Breast epithelium (tissue), 4 donors: Measurements from ENCODE around the gene PRDM16. TPM values are rescaled to one million over a fixed set of nuclear protein-coding genes. Genes with fewer than 3 reads are reported as not detected.
A peak's percentile ranks its signal among the peaks of the same experiment; 100 is the strongest.

ENCODE experiments used
- DNase-seq, 2 donors: peaks; one replicate each; pipeline ENCODE4 v3.0.0-alpha.2; 2019; ENCODE audit warnings: low spot score in 2 of 2
- H3K27ac ChIP-seq, 2 donors: fragments of 200-600 bp; sonication (generic) in 1 of 2; one replicate each; pipeline ENCODE4 v1.5.1; 2016 to 2019; ENCODE audit warnings: mild to moderate bottlenecking in 1 of 2
- H3K27me3 ChIP-seq, 2 donors: fragments of 200-600 bp; sonication (generic) in 1 of 2; one replicate each; pipeline versions ENCODE4 v1.5.1 to v1.6.0; 2017 to 2019; ENCODE audit warnings: control low read depth in 1 of 2, mild to moderate bottlenecking in 1 of 2
- H3K36me3 ChIP-seq: fragments of 200-600 bp; one replicate; pipeline ENCODE4 v1.5.1; 2019
- H3K4me1 ChIP-seq, 2 donors: fragments of 200-600 bp; sonication (generic); one replicate each; pipeline ENCODE4 v1.5.1; 2016 to 2019; ENCODE audit warnings: control low read depth in 1 of 2
- H3K4me3 ChIP-seq, 3 donors: fragments of 200-600 bp; sonication (generic); 1 replicate in 2 of 3; 2 replicates in 1 of 3; pipeline ENCODE4 v1.5.1; 2016 to 2019; ENCODE audit warnings: mild to moderate bottlenecking in 3 of 3, moderate library complexity in 2 of 3
- H3K9me3 ChIP-seq, 2 donors: fragments of 200-600 bp; sonication (generic) in 1 of 2; one replicate each; pipeline ENCODE4 v1.5.1; 2016 to 2019; ENCODE audit warnings: control low read depth in 1 of 2
- POLR2A ChIP-seq: fragments of 450-650 bp; IDR thresholded peaks from one replicate; pipeline ENCODE4 v1.6.1; 2016; ENCODE audit warnings: antibody characterized with exemption, mild to moderate bottlenecking, moderate library complexity
- POLR2AphosphoS5 ChIP-seq, 3 donors: sonication (generic); formaldehyde crosslinking; IDR thresholded peaks; one replicate each; pipeline ENCODE4 v1.6.1; 2017; ENCODE audit warnings: antibody characterized with exemption in 3 of 3
- intact Hi-C: fragments of 100-400 bp; cut with DNase I; formaldehyde crosslinking; loops from one replicate; pipeline ENCODE4 v1.15.1; 2023; ENCODE audit warnings: low total_unique reads
- total RNA-seq, 3 donors: library from RNA; depleted of rRNA; stranded (reverse); fragments of >200 nt; gene quantifications; one replicate each; pipeline ENCODE4 v1.1.0, GENCODE V29; 2016
- TF ChIP-seq, protein P1 (sequence below), 3 donors: fragments of 450-650 bp; IDR thresholded peaks; one replicate each; pipeline ENCODE4 v1.5.1; 2016 to 2017; ENCODE audit warnings: antibody characterized with exemption in 3 of 3, mild to moderate bottlenecking in 3 of 3, moderate library complexity in 3 of 3

PRDM16 gene
- total RNA-seq, 3 donors from 2014 or later: 0.48 to 3.8 (median 3.6) TPM

- Histone ChIP-seq H3K27me3 (peaks cover 6 to 91% of the 10 kb centered on the region in 2 donors), H3K9me3 (no peaks in the 10 kb centered on the region), H3K4me3 (no peak overlapping the region), H3K4me1 (peaks cover 5 to 13% of the 10 kb centered on the region in 2 donors), H3K27ac (no peak overlapping the region), H3K36me3 (no peaks in the 10 kb centered on the region)
- TF ChIP-seq POLR2A: no peak
- TF ChIP-seq, protein P1, sequence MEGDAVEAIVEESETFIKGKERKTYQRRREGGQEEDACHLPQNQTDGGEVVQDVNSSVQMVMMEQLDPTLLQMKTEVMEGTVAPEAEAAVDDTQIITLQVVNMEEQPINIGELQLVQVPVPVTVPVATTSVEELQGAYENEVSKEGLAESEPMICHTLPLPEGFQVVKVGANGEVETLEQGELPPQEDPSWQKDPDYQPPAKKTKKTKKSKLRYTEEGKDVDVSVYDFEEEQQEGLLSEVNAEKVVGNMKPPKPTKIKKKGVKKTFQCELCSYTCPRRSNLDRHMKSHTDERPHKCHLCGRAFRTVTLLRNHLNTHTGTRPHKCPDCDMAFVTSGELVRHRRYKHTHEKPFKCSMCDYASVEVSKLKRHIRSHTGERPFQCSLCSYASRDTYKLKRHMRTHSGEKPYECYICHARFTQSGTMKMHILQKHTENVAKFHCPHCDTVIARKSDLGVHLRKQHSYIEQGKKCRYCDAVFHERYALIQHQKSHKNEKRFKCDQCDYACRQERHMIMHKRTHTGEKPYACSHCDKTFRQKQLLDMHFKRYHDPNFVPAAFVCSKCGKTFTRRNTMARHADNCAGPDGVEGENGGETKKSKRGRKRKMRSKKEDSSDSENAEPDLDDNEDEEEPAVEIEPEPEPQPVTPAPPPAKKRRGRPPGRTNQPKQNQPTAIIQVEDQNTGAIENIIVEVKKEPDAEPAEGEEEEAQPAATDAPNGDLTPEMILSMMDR (IDR thresholded peaks at IDR 0.05): peak in 1 of 3 donors; percentile 25
- no peak for DNase-seq
- intact Hi-C loops: no loop called here
Measured at GRCh38 chr1:3066250-3066711, 2.7 kb upstream of the PRDM16 start.

GRCh38 chr1:3066826-3067225 is 2.2 kb upstream of the PRDM16 start:
- H3K27ac ChIP-seq: no peak overlapping the region
- peaks cover 6 to 91% of the 10 kb centered on the region in 2 donors for H3K27me3 ChIP-seq
- H3K4me1 ChIP-seq: peaks cover 5 to 13% of the 10 kb centered on the region in 2 donors
- intact Hi-C loops: no loop called here
- no peak overlapping the region for H3K4me3 ChIP-seq
- H3K36me3 ChIP-seq: no peaks in the 10 kb centered on the region
- TF ChIP-seq POLR2A: no peak
- no peak for TF ChIP-seq POLR2AphosphoS5 (IDR thresholded peaks at IDR 0.05)
- TF ChIP-seq, protein P1 (IDR thresholded peaks at IDR 0.05): no peak
- no peak for DNase-seq
- H3K9me3 ChIP-seq: no peaks in the 10 kb centered on the region

DNA sequence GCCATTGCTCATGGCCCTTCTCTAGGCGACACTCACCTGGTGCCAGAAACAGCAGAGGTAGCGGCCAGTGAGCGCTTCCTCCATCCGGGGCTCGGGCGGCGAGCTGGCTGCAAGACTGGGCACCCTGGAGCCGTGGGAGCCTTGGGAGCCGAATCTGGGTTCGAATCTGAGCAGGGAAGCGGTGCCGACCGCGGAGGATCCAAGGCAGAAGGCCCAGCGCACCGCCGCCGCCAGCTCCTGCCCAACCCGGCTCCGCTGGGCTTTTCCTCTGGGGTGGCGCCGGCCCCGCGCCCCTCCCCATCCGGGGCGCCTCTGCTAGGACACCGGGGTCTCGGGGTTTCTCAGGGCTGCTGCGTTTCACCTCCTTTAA is 1.7 kb upstream of the PRDM16 start:
- Histone ChIP-seq H3K36me3 (no peaks in the 10 kb centered on the region), H3K4me1 (peaks cover 5 to 13% of the 10 kb centered on the region in 2 donors), H3K4me3 (no peak overlapping the region), H3K27me3 (peaks cover 6 to 91% of the 10 kb centered on the region in 2 donors), H3K9me3 (no peaks in the 10 kb centered on the region), H3K27ac (no peak overlapping the region)
- DNase-seq: no peak
- no peak for TF ChIP-seq POLR2AphosphoS5 (IDR thresholded peaks at IDR 0.05)
- no peak for TF ChIP-seq POLR2A
- TF ChIP-seq, protein P1 (IDR thresholded peaks at IDR 0.05): no peak
- intact Hi-C loops: no loop called here

- Histone ChIP-seq H3K4me1 (peaks cover 5 to 13% of the 10 kb centered on the region in 2 donors), H3K27me3 (peaks cover 6 to 91% of the 10 kb centered on the region in 2 donors), H3K36me3 (no peaks in the 10 kb centered on the region), H3K4me3 (peak overlapping the region; percentile 71 to 81 (median 74)), H3K27ac (no peak overlapping the region), H3K9me3 (no peaks in the 10 kb centered on the region)
- intact Hi-C loops: no loop called here
- DNase-seq: no peak
- TF ChIP-seq, protein P1 (IDR thresholded peaks at IDR 0.05): no peak
- TF ChIP-seq POLR2A (no peak), POLR2AphosphoS5 (IDR thresholded peaks at IDR 0.05) (no peak)
Measured at GRCh38 chr1:3067671-3068563, 1.1 kb upstream of the PRDM16 start.
